MM.1S (cell line): Measurements from ENCODE around the gene CHRND.

ENCODE experiments used
- EZH2 ChIP-seq: fragments of 300-600 bp; sonication (generic); optimal IDR thresholded peaks from 2 replicates; pipeline ENCODE3; 2017; ENCODE audit warnings: low read depth, mild to moderate bottlenecking, antibody characterized with exemption, low read length, mixed read lengths
- EZH2phosphoT487 ChIP-seq: fragments of 300-600 bp; sonication (generic); IDR thresholded peaks from 2 replicates; pipeline ENCODE4 v1.6.1; 2018; ENCODE audit warnings: antibody characterized with exemption, low read length
- TF ChIP-seq, protein P1 (sequence below): fragments of 300-600 bp; sonication (generic); IDR thresholded peaks from 2 replicates; pipeline ENCODE4 v1.5.1; 2016; ENCODE audit warnings: antibody characterized with exemption, low read length, mixed read lengths

DNA sequence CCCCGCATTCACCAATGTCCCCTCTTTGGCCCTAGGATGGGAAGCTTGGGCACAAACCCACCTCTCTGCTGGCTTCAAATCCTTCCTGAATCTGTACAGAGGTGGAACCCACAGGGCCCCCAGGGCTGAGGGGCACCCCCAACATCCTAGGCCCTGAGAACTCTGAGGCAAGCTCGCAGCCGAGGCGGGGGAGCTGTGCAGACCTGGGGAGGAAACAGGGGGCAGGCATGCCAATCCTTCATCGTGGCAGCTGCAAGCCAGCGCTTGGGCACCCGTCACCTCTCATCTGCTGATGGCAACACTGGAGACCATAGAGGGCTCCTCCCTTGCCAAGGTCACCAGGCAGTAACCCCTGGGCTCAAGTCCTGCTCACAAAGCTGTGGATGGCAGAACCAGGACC lies 49.2 kb upstream of the CHRND start:
- TF ChIP-seq, protein P1, sequence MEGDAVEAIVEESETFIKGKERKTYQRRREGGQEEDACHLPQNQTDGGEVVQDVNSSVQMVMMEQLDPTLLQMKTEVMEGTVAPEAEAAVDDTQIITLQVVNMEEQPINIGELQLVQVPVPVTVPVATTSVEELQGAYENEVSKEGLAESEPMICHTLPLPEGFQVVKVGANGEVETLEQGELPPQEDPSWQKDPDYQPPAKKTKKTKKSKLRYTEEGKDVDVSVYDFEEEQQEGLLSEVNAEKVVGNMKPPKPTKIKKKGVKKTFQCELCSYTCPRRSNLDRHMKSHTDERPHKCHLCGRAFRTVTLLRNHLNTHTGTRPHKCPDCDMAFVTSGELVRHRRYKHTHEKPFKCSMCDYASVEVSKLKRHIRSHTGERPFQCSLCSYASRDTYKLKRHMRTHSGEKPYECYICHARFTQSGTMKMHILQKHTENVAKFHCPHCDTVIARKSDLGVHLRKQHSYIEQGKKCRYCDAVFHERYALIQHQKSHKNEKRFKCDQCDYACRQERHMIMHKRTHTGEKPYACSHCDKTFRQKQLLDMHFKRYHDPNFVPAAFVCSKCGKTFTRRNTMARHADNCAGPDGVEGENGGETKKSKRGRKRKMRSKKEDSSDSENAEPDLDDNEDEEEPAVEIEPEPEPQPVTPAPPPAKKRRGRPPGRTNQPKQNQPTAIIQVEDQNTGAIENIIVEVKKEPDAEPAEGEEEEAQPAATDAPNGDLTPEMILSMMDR: no peak
- TF ChIP-seq EZH2phosphoT487 (no peak), EZH2 (no peak)
